Colonic mucosa (tissue), 4 donors: ENCODE measurements around the gene VNN1. TPM values are rescaled to one million over a fixed set of nuclear protein-coding genes. Genes with fewer than 3 reads are reported as not detected.

Source experiments
- DNase-seq: peaks from one replicate; pipeline ENCODE4 v3.0.0-alpha.2; 2020
- H3K27ac ChIP-seq: fragments of 200-600 bp; one replicate; pipeline ENCODE4 v1.8.0; 2021
- H3K27me3 ChIP-seq: fragments of 200-600 bp; one replicate; pipeline ENCODE4 v1.8.0; 2021
- H3K36me3 ChIP-seq: fragments of 200-600 bp; one replicate; pipeline ENCODE4 v1.8.0; 2021
- H3K4me1 ChIP-seq: fragments of 200-600 bp; one replicate; pipeline ENCODE4 v1.8.0; 2021; ENCODE audit warnings: mild to moderate bottlenecking
- H3K4me3 ChIP-seq: fragments of 200-600 bp; one replicate; pipeline ENCODE4 v1.8.0; 2021
- H3K9ac ChIP-seq, 2 donors: one replicate each; pipeline ENCODE4 v1.7.0; 2013; ENCODE audit warnings: control low read depth in 2 of 2, low read depth in 2 of 2, low read length in 2 of 2
- H3K9me3 ChIP-seq: fragments of 200-600 bp; one replicate; pipeline ENCODE4 v1.8.0; 2021
- CTCF ChIP-seq: fragments of 200-600 bp; IDR thresholded peaks from one replicate; pipeline ENCODE4 v1.8.0; 2022; ENCODE audit warnings: antibody characterized with exemption, mild to moderate bottlenecking
- intact Hi-C: fragments of 100-400 bp; cut with DNase I; formaldehyde crosslinking; loops from one replicate; pipeline ENCODE4 v1.14.1; 2022
- total RNA-seq, 2 donors: library from RNA; stranded (reverse); fragmentation: NEBNext Ultra II Directional in 1 of 2; extraction: Animal tissue kit (Norgen Biotek cat#: 25700) in 1 of 2; gene quantifications; one replicate each; pipeline ENCODE4 v1.2.1, GENCODE V29; 2021
- donor health status: healthy.
- donor health status: DM: no; HTN: no; CAD: no.
- donor health status: DM: no; HTN: no; CAD: no.

VNN1 gene
- total RNA-seq, 2 donors from 2014 or later = 0.62 to 6.4 TPM

GRCh38 chr6:132633362-132633761, 80.5 kb downstream of the VNN1 start:
- Histone ChIP-seq H3K27ac (no peak overlapping the region), H3K9me3 (no peaks in the 10 kb centered on the region), H3K27me3 (no peaks in the 10 kb centered on the region), H3K4me1 (no peaks in the 10 kb centered on the region), H3K36me3 (no peaks in the 10 kb centered on the region), H3K4me3 (no peak overlapping the region), H3K9ac (no peak overlapping the region)
- DNase-seq = no peak
- intact Hi-C loops = no loop called here
- no peak for TF ChIP-seq CTCF

Other genes with a start within 250 kb of the VNN1 start
- 10 to 100 TPM; 30.5 to 52.8 TPM for gene STX7, start 200.9 kb downstream of the VNN1 start, total RNA-seq
- gene TAAR9, start 175.8 kb downstream of the VNN1 start, total RNA-seq = not detected
- gene TAAR8, start 161.4 kb downstream of the VNN1 start, total RNA-seq = not detected
- not detected for gene TAAR6, start 143.7 kb downstream of the VNN1 start, total RNA-seq
- not detected for gene TAAR5, start 124.3 kb downstream of the VNN1 start, total RNA-seq
- not detected for gene TAAR2, start 89.8 kb downstream of the VNN1 start, total RNA-seq
- not detected for gene TAAR1, start 54.9 kb downstream of the VNN1 start, total RNA-seq
- gene VNN2, start 43.8 kb upstream of the VNN1 start, total RNA-seq = 1 to 10 TPM in 1 of 2 donors, under 1 TPM in 1; 0.84 to 1.6 TPM
- gene SLC18B1, start 84.6 kb upstream of the VNN1 start, total RNA-seq = 10 to 100 TPM; 11.1 to 11.8 TPM
- 100 to 1,000 TPM; 829 to 885 TPM for gene RPS12, start 100.5 kb upstream of the VNN1 start, total RNA-seq